Measurements from ENCODE around the gene C10orf120.

The C10orf120 gene

GRCh38 chr10:122703483-122704448 lies 4.1 kb upstream of the C10orf120 start:
- peak; percentile 66 for DNase-seq (ENCODE audit: low spot score)

- no peak for DNase-seq (ENCODE audit: low spot score)
Measured at GRCh38 chr10:122702275-122702674, 2.6 kb upstream of the C10orf120 start.

GRCh38 chr10:122701652-122702051 lies 2.0 kb upstream of the C10orf120 start:
- no peak for DNase-seq (ENCODE audit: low spot score)

- no peak for DNase-seq (ENCODE audit: low spot score)
Measured at GRCh38 chr10:122696687-122697086, 3.0 kb downstream of the C10orf120 start.

GRCh38 chr10:122692744-122693143 lies 6.9 kb downstream of the C10orf120 start:
- no peak for DNase-seq (ENCODE audit: low spot score)

- no peak for DNase-seq (ENCODE audit: low spot score)
Measured at GRCh38 chr10:122689146-122689820, 10.4 kb downstream of the C10orf120 start.

GRCh38 chr10:122688293-122688989 lies 11.2 kb downstream of the C10orf120 start:
- peak; percentile 8 for DNase-seq (ENCODE audit: low spot score)

GRCh38 chr10:122682522-122682921 lies 17.1 kb downstream of the C10orf120 start:
- no peak for DNase-seq (ENCODE audit: low spot score)

- DNase-seq (ENCODE audit: low spot score) = no peak
Measured at GRCh38 chr10:122678266-122678665, 21.4 kb downstream of the C10orf120 start.

GRCh38 chr10:122675278-122675677 lies 24.4 kb downstream of the C10orf120 start:
- no peak for DNase-seq (ENCODE audit: low spot score)

- DNase-seq (ENCODE audit: low spot score) = no peak
Measured at GRCh38 chr10:122674781-122675180, 24.9 kb downstream of the C10orf120 start.

GRCh38 chr10:122673731-122674130 lies 25.9 kb downstream of the C10orf120 start:
- no peak for DNase-seq (ENCODE audit: low spot score)

- DNase-seq (ENCODE audit: low spot score) = no peak
Measured at GRCh38 chr10:122673269-122673668, 26.4 kb downstream of the C10orf120 start.

GRCh38 chr10:122672655-122673054 lies 27.0 kb downstream of the C10orf120 start:
- no peak for DNase-seq (ENCODE audit: low spot score)

- no peak for DNase-seq (ENCODE audit: low spot score)
Measured at GRCh38 chr10:122671355-122671754, 28.3 kb downstream of the C10orf120 start.

GRCh38 chr10:122669842-122670241 lies 29.8 kb downstream of the C10orf120 start:
- DNase-seq (ENCODE audit: low spot score) = no peak

- DNase-seq (ENCODE audit: low spot score) = no peak
Measured at GRCh38 chr10:122669045-122669444, 30.6 kb downstream of the C10orf120 start.

GRCh38 chr10:122665946-122666345 lies 33.7 kb downstream of the C10orf120 start:
- no peak for DNase-seq (ENCODE audit: low spot score)

GRCh38 chr10:122665329-122665860 lies 34.3 kb downstream of the C10orf120 start:
- no peak for DNase-seq (ENCODE audit: low spot score)

GRCh38 chr10:122664501-122664900 lies 35.1 kb downstream of the C10orf120 start:
- DNase-seq (ENCODE audit: low spot score) = no peak

GRCh38 chr10:122663516-122664130 lies 36.0 kb downstream of the C10orf120 start:
- DNase-seq (ENCODE audit: low spot score) = no peak

GRCh38 chr10:122662231-122662630 lies 37.4 kb downstream of the C10orf120 start:
- DNase-seq (ENCODE audit: low spot score) = no peak
